SK-N-MC (cell line): ENCODE data around the gene UBE2K.

Experiments used
- EZH2 ChIP-seq: fragments of 200-600 bp; sonication (generic); IDR thresholded peaks from one replicate; pipeline ENCODE4 v1.6.1; 2017; ENCODE audit warnings: antibody characterized with exemption
- FOXP2 ChIP-seq: optimal IDR thresholded peaks from 2 replicates; pipeline ENCODE3; 2011; ENCODE audit warnings: mild to moderate bottlenecking, moderate library complexity; ENCODE audit not compliant: insufficient read depth; ENCODE audit errors: extremely low read length, control extremely low read depth
- POLR2AphosphoS5 ChIP-seq: IDR thresholded peaks from 2 replicates; pipeline ENCODE4 v1.6.1; 2012; ENCODE audit warnings: mild to moderate bottlenecking, low read depth, low read length, borderline replicate concordance

- TF ChIP-seq FOXP2 = no peak
- no peak for TF ChIP-seq EZH2
- TF ChIP-seq POLR2AphosphoS5 = no peak
These were observed 63.2 kb downstream of the UBE2K start for GRCh38 chr4:39761005-39761667.
